Activated CD4-positive, alpha-beta T cell treated with anti-CD3 and anti-CD28 coated beads for 36 hours (primary cell): ENCODE measurements around the gene AFG3L2. TPM values are rescaled to one million over a fixed set of nuclear protein-coding genes. Genes with fewer than 3 reads are reported as not detected.

Experiments used
- ATAC-seq: fragments of 200-7000 bp; cut with Tn5 transposase; one replicate; pipeline ENCODE4 v1.10.0; 2021; ENCODE audit warnings: mild to moderate bottlenecking, moderate library complexity
- CTCF ChIA-PET: fragments of 350-600 bp; sonication (Branson Sonifier 250); formaldehyde crosslinking; loops from one replicate; lab custom pipeline; 2021; ENCODE audit warnings: antibody characterized with exemption; lab: Charles Lee
- POLR2A ChIA-PET: fragments of 350-600 bp; sonication (Branson Sonifier 250); formaldehyde crosslinking; loops from one replicate; lab custom pipeline; 2021; ENCODE audit warnings: antibody characterized with exemption, inconsistent platforms; lab: Charles Lee
- DNase-seq: peaks from one replicate; pipeline ENCODE4 v3.0.0-alpha.2; 2020
- H3K27ac Mint-ChIP-seq: one replicate; pipeline ENCODE4 v1.8.0; 2021; ENCODE audit warnings: mixed read lengths
- H3K27me3 Mint-ChIP-seq: one replicate; pipeline ENCODE4 v1.8.0; 2021; ENCODE audit warnings: mixed read lengths
- H3K36me3 Mint-ChIP-seq: one replicate; pipeline ENCODE4 v1.8.0; 2021; ENCODE audit warnings: low read depth, mixed read lengths
- H3K4me1 Mint-ChIP-seq: one replicate; pipeline ENCODE4 v1.8.0; 2021; ENCODE audit warnings: mixed read lengths
- H3K4me3 Mint-ChIP-seq: one replicate; pipeline ENCODE4 v1.8.0; 2021; ENCODE audit warnings: mild to moderate bottlenecking, moderate library complexity, mixed read lengths
- H3K9me3 Mint-ChIP-seq: one replicate; pipeline ENCODE4 v1.8.0; 2021; ENCODE audit warnings: low read depth, mixed read lengths
- intact Hi-C, 2 experiments: fragments of 100-400 bp; cut with DNase I in 1 of 2; cut with micrococcal nuclease in 1 of 2; formaldehyde crosslinking; loops; one replicate each; pipeline versions ENCODE4 v1.14.2 to v1.15.1; 2022 to 2024; cut with DNase I, micrococcal nuclease
- total RNA-seq, 2 experiments: library from RNA; stranded (reverse); gene quantifications; one replicate each; pipeline ENCODE4 v1.2.3, GENCODE V29; 2021

Gene AFG3L2
- total RNA-seq, 2 experiments from 2014 or later = 38.0 to 56.5 TPM

GRCh38 chr18:12410081-12410481 is 33.1 kb upstream of the AFG3L2 start:
- H3K27ac Mint-ChIP-seq = no peak overlapping the region
- POLR2A ChIA-PET = no interaction called here

GRCh38 chr18:12409469-12409868 is 32.4 kb upstream of the AFG3L2 start:
- intact Hi-C loops = no loop called here
- no peak overlapping the region for H3K27ac Mint-ChIP-seq
- peaks cover 22% of the 10 kb centered on the region for H3K27me3 Mint-ChIP-seq
- H3K9me3 Mint-ChIP-seq = no peaks in the 10 kb centered on the region
- no peak overlapping the region for H3K4me3 Mint-ChIP-seq
- POLR2A ChIA-PET = no interaction called here
- no peaks in the 10 kb centered on the region for H3K36me3 Mint-ChIP-seq
- H3K4me1 Mint-ChIP-seq = peaks cover 17% of the 10 kb centered on the region
- CTCF ChIA-PET = interaction anchor here (0.7 kb wide), 1 partner anchor 85 kb away, joined by 3 read pairs; no protein-coding TSS in a partner anchor
- no peak for DNase-seq
- no peak for ATAC-seq

More at GRCh38 chr18:12410081-12410481, 33.1 kb upstream of the AFG3L2 start:
- no peaks in the 10 kb centered on the region for H3K36me3 Mint-ChIP-seq
- DNase-seq (no peak), ATAC-seq (no peak)
- intact Hi-C loops = no loop called here
- no peaks in the 10 kb centered on the region for H3K9me3 Mint-ChIP-seq
- H3K4me1 Mint-ChIP-seq = peaks cover 17% of the 10 kb centered on the region
- peaks cover 18% of the 10 kb centered on the region for H3K27me3 Mint-ChIP-seq
- CTCF ChIA-PET = interaction anchor here (0.7 kb wide), 1 partner anchor 85 kb away, joined by 3 read pairs; no protein-coding TSS in a partner anchor
- no peak overlapping the region for H3K4me3 Mint-ChIP-seq

- ATAC-seq = no peak
- DNase-seq = peak; percentile 18
- H3K27me3 Mint-ChIP-seq = peaks cover 29% of the 10 kb centered on the region
- ChIA-PET POLR2A (interaction anchor here (1.7 kb wide), 1 partner anchor 11 kb away, joined by 15 read pairs; no protein-coding TSS in a partner anchor), CTCF (interaction anchor here (1.0 to 1.1 kb wide), 2 partner anchors 16 to 31 kb away, joined by 3 to 4 read pairs; no protein-coding TSS in a partner anchor)
- peak overlapping the region; percentile 31 for H3K27ac Mint-ChIP-seq
- intact Hi-C loops = no loop called here
- H3K4me1 Mint-ChIP-seq = peaks cover 22% of the 10 kb centered on the region
- peak overlapping the region; percentile 74 for H3K4me3 Mint-ChIP-seq
- H3K36me3 Mint-ChIP-seq = no peaks in the 10 kb centered on the region
- no peaks in the 10 kb centered on the region for H3K9me3 Mint-ChIP-seq
These were observed 31.3 kb upstream of the AFG3L2 start for GRCh38 chr18:12408247-12408869.

- ATAC-seq (no peak), DNase-seq (peak; percentile 38)
- intact Hi-C loops = loop anchor here (1.0 to 2.0 kb wide), 4 partner anchors 29 to 540 kb away; partner anchors contain the start of genes AFG3L2 (in 2 of the 2) and SPIRE1 (in 1 of the 2)
- Mint-ChIP-seq H3K36me3 (no peaks in the 10 kb centered on the region), H3K27me3 (peaks cover 40% of the 10 kb centered on the region), H3K4me3 (peak overlapping the region; percentile 19), H3K27ac (no peak overlapping the region), H3K9me3 (no peaks in the 10 kb centered on the region), H3K4me1 (peaks cover 22% of the 10 kb centered on the region)
- POLR2A ChIA-PET = interaction anchor here (0.9 kb wide), 1 partner anchor 29 kb away, joined by 3 read pairs; no protein-coding TSS in a partner anchor
- CTCF ChIA-PET = interaction anchor here (1.2 to 1.9 kb wide), 3 partner anchors 12 to 29 kb away, joined by 6 to 12 read pairs (median 6); partner anchors contain the start of gene AFG3L2
These were observed 29.5 kb upstream of the AFG3L2 start for GRCh38 chr18:12406371-12407111.

- no peak for DNase-seq
- no peak for ATAC-seq
- H3K4me1 Mint-ChIP-seq = peaks cover 22% of the 10 kb centered on the region
- H3K9me3 Mint-ChIP-seq = no peaks in the 10 kb centered on the region
- no peak overlapping the region for H3K4me3 Mint-ChIP-seq
- no peaks in the 10 kb centered on the region for H3K36me3 Mint-ChIP-seq
- peaks cover 40% of the 10 kb centered on the region for H3K27me3 Mint-ChIP-seq
- ChIA-PET POLR2A (no interaction called here), CTCF (interaction anchor here (1.9 kb wide), 1 partner anchor 10 kb away, joined by 6 read pairs; no protein-coding TSS in a partner anchor)
- H3K27ac Mint-ChIP-seq = no peak overlapping the region
- intact Hi-C loops = no loop called here
These were observed 28.0 kb upstream of the AFG3L2 start for GRCh38 chr18:12405066-12405465.

GRCh38 chr18:12403601-12404506 is 26.8 kb upstream of the AFG3L2 start:
- intact Hi-C loops = no loop called here
- Mint-ChIP-seq H3K27me3 (peaks cover 40% of the 10 kb centered on the region), H3K27ac (no peak overlapping the region), H3K36me3 (no peaks in the 10 kb centered on the region), H3K4me3 (no peak overlapping the region), H3K9me3 (no peaks in the 10 kb centered on the region), H3K4me1 (peaks cover 21% of the 10 kb centered on the region)
- DNase-seq (no peak), ATAC-seq (no peak)
- ChIA-PET POLR2A (no interaction called here), CTCF (interaction anchor here (0.6 kb wide), 1 partner anchor 466 kb away, joined by 3 read pairs; no protein-coding TSS in a partner anchor)

GRCh38 chr18:12401881-12402280 is 24.9 kb upstream of the AFG3L2 start:
- CTCF ChIA-PET = interaction anchor here (0.9 to 1.2 kb wide), 2 partner anchors 10 to 74 kb away, joined by 3 read pairs; no protein-coding TSS in a partner anchor
- H3K27me3 Mint-ChIP-seq = peaks cover 35% of the 10 kb centered on the region
- POLR2A ChIA-PET = no interaction called here
- no peak overlapping the region for H3K4me3 Mint-ChIP-seq
- H3K36me3 Mint-ChIP-seq = no peaks in the 10 kb centered on the region
- DNase-seq (no peak), ATAC-seq (no peak)
- intact Hi-C loops = no loop called here
- H3K27ac Mint-ChIP-seq = no peak overlapping the region
- peaks cover 9% of the 10 kb centered on the region for H3K4me1 Mint-ChIP-seq
- H3K9me3 Mint-ChIP-seq = no peaks in the 10 kb centered on the region

GRCh38 chr18:12399231-12399630 is 22.2 kb upstream of the AFG3L2 start:
- Mint-ChIP-seq H3K4me1 (peaks cover 5% of the 10 kb centered on the region), H3K9me3 (no peaks in the 10 kb centered on the region), H3K27ac (no peak overlapping the region), H3K27me3 (peaks cover 27% of the 10 kb centered on the region), H3K36me3 (no peaks in the 10 kb centered on the region), H3K4me3 (no peak overlapping the region)
- CTCF ChIA-PET = no interaction called here
- intact Hi-C loops = loop anchor here in 1 of 2 experiments (10.0 kb wide), 1 partner anchor 536 kb away; no protein-coding TSS in a partner anchor
- DNase-seq (no peak), ATAC-seq (no peak)
- POLR2A ChIA-PET = no interaction called here

- intact Hi-C loops = loop anchor here in 1 of 2 experiments (10.0 kb wide), 1 partner anchor 536 kb away; no protein-coding TSS in a partner anchor
- H3K27me3 Mint-ChIP-seq = peaks cover 23% of the 10 kb centered on the region
- H3K4me1 Mint-ChIP-seq = peaks cover under 1% of the 10 kb centered on the region
- ATAC-seq (no peak), DNase-seq (no peak)
- no peak overlapping the region for H3K27ac Mint-ChIP-seq
- H3K36me3 Mint-ChIP-seq = no peaks in the 10 kb centered on the region
- CTCF ChIA-PET = no interaction called here
- no peaks in the 10 kb centered on the region for H3K9me3 Mint-ChIP-seq
- POLR2A ChIA-PET = no interaction called here
- H3K4me3 Mint-ChIP-seq = no peak overlapping the region
These were observed 21.6 kb upstream of the AFG3L2 start for GRCh38 chr18:12398625-12399024.

GRCh38 chr18:12397793-12398192 is 20.8 kb upstream of the AFG3L2 start:
- ATAC-seq = no peak
- no peaks in the 10 kb centered on the region for H3K36me3 Mint-ChIP-seq
- no peak for DNase-seq
- ChIA-PET CTCF (no interaction called here), POLR2A (no interaction called here)
- intact Hi-C loops = loop anchor here in 1 of 2 experiments (10.0 kb wide), 1 partner anchor 537 kb away; no protein-coding TSS in a partner anchor
- H3K27me3 Mint-ChIP-seq = peaks cover 18% of the 10 kb centered on the region
- H3K9me3 Mint-ChIP-seq = no peaks in the 10 kb centered on the region
- no peak overlapping the region for H3K4me3 Mint-ChIP-seq
- no peaks in the 10 kb centered on the region for H3K4me1 Mint-ChIP-seq
- H3K27ac Mint-ChIP-seq = no peak overlapping the region
